LNCAP (cell line): ENCODE data around the gene SWAP70.

Experiments
- CTCF ChIP-seq: fragments of 450-650 bp; IDR thresholded peaks from 2 replicates; pipeline ENCODE4 v1.5.1; 2017; ENCODE audit warnings: mild to moderate bottlenecking

The SWAP70 gene

GRCh38 chr11:9697766-9698165 is 33.9 kb downstream of the SWAP70 start:
- no peak for TF ChIP-seq CTCF

- no peak for TF ChIP-seq CTCF
Measured at GRCh38 chr11:9700105-9700801, 36.4 kb downstream of the SWAP70 start.

- TF ChIP-seq CTCF = no peak
Measured at GRCh38 chr11:9701799-9702198, 37.9 kb downstream of the SWAP70 start.

- TF ChIP-seq CTCF = no peak
Measured at GRCh38 chr11:9703280-9703679, 39.4 kb downstream of the SWAP70 start.

- no peak for TF ChIP-seq CTCF
Measured at GRCh38 chr11:9704037-9704436, 40.2 kb downstream of the SWAP70 start.

- TF ChIP-seq CTCF = no peak
Measured at GRCh38 chr11:9704620-9705019, 40.7 kb downstream of the SWAP70 start.

- no peak for TF ChIP-seq CTCF
Measured at GRCh38 chr11:9708544-9708943, 44.7 kb downstream of the SWAP70 start.

GRCh38 chr11:9710223-9710622 is 46.3 kb downstream of the SWAP70 start:
- TF ChIP-seq CTCF = no peak
